Epithelial cell of proximal tubule (primary cell): ENCODE data around the gene ZNF688. TPM values are rescaled to one million over a fixed set of nuclear protein-coding genes. Genes with fewer than 3 reads are reported as not detected.

Experiments
- DNase-seq: peaks from one replicate; pipeline ENCODE4 v3.0.0-alpha.2; 2011; ENCODE audit warnings: low read depth
- H3K4me3 ChIP-seq: 2 replicates; pipeline ENCODE4 v1.5.1; 2011; ENCODE audit warnings: low read depth, mild to moderate bottlenecking, low read length
- total RNA-seq: library from RNA; depleted of rRNA; stranded (reverse); fragments of >200 nt; gene quantifications from 2 replicates; pipeline ENCODE4 v1.2.3, GENCODE V29; 2015
- TF ChIP-seq, protein P1 (sequence below): conservative IDR thresholded peaks from 2 replicates; pipeline ENCODE4 v1.5.1; 2012; ENCODE audit warnings: low read depth, mild to moderate bottlenecking, low read length

ZNF688 gene
- total RNA-seq, 1 donor from 2014 or later: 9.1 TPM

DNA sequence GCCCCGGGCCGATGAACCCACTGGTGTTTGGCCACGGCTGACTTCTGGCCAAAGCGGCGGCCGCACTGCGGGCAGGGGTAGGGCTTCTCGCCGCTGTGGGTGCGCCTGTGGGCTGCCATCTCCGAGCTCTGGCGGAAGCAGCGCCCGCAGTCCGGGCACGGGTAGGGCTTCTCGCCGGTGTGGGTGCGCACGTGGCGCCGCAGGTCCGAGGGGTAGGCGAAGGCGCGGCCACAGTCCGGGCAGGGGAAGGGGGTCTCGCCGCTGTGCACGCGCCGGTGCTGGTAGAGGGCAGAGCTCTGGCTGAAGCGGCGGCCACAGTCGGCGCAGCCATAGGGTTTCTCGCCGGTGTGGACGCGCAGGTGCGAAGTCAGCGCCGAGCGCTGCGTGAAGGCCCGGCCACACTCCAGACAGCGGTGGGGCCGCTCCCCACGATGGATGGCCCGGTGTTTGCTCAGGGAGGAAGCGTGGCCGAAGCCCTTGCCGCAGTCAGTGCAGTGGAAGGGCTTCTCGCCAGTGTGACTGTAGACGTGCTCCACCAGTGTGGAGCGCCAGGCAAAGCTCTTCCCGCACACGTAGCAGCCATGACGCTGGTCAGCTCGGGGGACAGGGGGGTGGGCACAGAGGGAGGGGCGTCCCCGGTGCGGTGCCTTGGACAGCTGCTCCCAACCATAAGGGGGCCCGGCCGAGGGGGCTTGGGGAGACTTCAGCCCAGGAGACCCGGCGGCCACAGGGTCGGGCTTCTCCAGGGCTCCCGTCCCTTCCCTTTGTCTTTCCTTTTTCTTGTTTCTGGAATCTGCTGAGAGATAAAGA lies 16.0 kb downstream of the ZNF688 start:
- H3K4me3 ChIP-seq: no peak overlapping the region
- TF ChIP-seq, protein P1, sequence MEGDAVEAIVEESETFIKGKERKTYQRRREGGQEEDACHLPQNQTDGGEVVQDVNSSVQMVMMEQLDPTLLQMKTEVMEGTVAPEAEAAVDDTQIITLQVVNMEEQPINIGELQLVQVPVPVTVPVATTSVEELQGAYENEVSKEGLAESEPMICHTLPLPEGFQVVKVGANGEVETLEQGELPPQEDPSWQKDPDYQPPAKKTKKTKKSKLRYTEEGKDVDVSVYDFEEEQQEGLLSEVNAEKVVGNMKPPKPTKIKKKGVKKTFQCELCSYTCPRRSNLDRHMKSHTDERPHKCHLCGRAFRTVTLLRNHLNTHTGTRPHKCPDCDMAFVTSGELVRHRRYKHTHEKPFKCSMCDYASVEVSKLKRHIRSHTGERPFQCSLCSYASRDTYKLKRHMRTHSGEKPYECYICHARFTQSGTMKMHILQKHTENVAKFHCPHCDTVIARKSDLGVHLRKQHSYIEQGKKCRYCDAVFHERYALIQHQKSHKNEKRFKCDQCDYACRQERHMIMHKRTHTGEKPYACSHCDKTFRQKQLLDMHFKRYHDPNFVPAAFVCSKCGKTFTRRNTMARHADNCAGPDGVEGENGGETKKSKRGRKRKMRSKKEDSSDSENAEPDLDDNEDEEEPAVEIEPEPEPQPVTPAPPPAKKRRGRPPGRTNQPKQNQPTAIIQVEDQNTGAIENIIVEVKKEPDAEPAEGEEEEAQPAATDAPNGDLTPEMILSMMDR: no peak
- no peak for DNase-seq

GRCh38 chr16:30554557-30555314 lies 16.8 kb downstream of the ZNF688 start:
- no peak overlapping the region for H3K4me3 ChIP-seq
- TF ChIP-seq, protein P1: no peak
- DNase-seq: no peak

DNA sequence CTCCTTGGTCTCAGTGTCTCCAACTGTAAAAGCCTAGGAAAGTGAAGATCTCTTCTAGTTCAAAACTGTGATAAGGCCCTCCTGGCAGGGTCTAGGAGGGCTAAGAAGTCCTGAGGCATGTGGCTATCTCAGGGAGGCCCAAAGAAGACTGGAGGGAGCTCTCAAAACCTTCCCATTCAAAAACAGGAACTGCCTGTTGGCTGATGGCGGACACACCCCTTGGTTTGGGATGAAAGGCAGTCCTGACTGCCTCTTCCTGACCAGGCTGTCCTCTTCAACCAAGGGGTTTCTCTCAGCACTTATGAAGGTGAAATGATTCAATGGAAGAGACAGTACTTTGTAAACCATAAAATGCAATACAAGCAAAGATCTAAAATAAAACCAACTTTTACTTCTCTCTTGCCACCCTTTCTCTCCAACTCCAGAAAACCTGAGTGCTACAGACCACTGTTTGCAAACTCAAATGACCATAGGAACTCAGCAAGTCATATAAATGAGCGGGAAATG lies 18.1 kb downstream of the ZNF688 start:
- TF ChIP-seq, protein P1: no peak
- no peak overlapping the region for H3K4me3 ChIP-seq
- DNase-seq: no peak

DNA sequence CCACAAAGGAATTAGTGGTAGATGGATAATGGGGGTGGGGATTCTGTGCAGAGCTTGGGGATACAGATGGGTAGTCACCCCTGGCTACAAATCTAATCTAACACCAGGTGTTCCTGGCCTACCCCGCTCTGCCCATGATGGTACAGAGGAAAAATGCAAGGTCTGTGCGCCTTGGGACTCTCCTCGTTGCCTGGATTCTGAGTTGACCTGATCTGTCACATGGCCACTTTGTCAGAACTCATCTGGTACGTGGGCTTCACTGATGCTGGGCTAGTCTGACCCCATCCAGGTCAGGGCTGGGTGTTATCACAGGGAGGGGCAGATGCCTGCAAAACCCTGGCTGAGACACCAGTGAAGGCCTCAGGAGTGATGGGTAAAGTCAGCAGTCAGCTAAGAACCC lies 18.6 kb downstream of the ZNF688 start:
- no peak overlapping the region for H3K4me3 ChIP-seq
- TF ChIP-seq, protein P1: no peak
- DNase-seq: no peak

DNA sequence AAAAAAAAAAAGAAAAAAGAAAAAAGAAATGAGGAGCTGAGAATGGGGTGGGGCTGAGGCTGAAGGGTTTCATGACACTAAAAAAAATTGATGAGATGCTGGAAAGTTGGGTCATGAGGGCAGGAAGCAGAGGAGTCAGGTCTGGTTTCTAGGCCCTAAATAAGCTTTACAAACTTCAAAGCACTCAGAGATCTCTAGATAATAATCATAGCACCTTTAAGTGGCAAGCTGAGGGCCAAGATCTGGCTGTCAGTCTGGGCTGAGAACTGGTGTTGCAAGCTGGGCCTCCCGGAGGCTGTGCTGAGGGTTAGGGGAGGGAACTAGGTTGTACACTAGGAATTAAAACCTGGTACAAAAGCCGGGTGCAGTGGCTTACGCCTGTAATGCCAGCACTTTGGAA lies 19.7 kb downstream of the ZNF688 start:
- H3K4me3 ChIP-seq: no peak overlapping the region
- TF ChIP-seq, protein P1: no peak
- no peak for DNase-seq

DNA sequence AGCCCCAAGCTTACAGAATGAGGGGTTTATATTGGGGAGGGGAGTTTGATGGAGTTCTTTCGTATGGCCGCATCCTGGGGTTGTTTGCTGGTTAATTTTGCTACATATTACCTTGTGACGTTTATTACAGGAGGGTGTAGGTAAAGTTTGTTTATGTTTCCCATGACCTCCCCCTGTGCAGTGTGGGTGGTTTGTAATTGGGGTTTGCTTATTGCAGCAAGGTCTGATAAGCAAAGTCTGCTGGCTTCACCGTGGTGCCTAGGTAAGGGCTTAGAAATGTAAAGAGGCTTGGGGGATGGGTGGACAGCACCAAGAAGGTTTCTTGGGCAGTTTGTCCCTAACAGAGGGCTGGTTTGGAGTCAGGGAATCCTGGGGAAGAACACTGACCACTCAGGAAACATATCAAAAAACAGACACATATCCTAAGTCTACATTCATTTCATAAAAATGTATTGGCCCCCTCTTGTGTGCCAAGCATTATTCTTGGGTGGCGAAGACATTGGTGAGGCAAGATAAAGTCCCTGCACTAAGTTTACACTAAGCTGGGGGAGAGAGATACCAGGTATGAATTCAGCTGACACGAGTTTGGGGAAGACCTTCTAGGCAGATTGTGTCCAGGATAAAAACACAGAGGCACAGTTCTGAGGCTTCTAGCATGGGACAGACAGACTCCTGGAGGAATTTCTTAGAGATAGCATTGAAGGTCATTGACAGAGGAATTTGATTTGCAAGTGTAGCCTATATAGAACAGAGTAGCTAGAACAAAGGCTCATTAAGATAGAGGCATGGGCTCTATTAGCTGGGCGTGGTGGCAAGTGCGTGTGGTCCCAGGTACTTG lies 22.9 kb downstream of the ZNF688 start:
- no peak overlapping the region for H3K4me3 ChIP-seq
- DNase-seq: no peak
- TF ChIP-seq, protein P1: no peak
